ENCODE measurements around the gene MEX3A. TPM values are rescaled to one million over a fixed set of nuclear protein-coding genes. Genes with fewer than 3 reads are reported as not detected.

Gene MEX3A
- total RNA-seq, 1 experiment from 2014 or later: 68.0 TPM

DNA sequence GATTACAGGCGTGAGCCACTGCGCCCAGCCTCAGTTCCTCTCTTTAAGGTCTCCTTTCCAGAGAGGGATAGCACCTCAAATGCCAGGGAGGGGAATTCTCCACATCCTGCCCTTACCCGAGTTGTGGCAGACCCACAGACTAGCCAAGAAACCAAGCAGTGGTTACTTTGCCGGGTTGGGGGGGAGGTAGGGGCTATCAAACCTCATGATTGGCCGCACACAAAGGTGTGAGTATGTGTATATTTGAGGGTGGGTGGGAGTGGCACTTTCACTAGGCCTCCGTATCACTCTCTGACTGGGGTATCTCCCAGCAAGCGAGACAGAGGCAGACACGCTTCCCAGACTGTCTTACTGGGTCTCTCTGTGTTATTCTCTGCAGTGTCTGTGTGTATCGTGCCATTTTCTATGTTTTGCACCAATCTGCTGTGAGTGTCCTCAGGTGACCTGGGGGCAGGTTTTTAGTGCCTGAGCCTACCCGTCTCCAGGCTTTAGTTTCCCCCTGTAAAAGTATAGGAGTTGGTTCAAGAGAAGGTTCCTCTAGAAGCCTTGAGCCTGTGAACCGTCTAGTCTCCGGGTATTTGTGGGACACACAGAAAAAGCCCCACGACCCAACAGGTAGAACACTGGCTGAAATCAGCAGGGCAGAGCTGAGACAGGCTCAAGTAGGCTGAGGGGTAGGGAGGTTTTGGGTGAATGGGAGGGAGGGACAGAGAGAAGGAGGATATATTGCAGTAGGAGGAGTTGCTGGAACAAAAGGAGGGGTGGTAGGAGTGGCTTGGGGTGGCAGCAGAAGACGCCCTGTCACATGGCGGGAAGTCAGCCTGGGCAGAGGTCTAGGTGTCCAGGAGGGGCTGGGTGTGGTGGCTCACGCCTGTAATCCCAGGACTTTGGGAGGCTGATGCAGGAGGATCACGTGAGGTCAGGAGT is 42.6 kb upstream of the MEX3A start:
- Histone ChIP-seq H3K79me2 (ENCODE audit: insufficient read depth, low read length) (no peaks in the 10 kb centered on the region), H2BK20ac (ENCODE audit: low read depth, low read length, poor library complexity, severe bottlenecking) (peak overlapping the region; percentile 29), H3K23me2 (ENCODE audit: insufficient read length, low read depth, low read length, poor library complexity, severe bottlenecking) (no peaks in the 10 kb centered on the region), H4K5ac (ENCODE audit: insufficient read length, low read depth, low read length) (no peak overlapping the region), H2BK15ac (ENCODE audit: low read depth, low read length) (no peak overlapping the region), H4K8ac (replicated peaks; ENCODE audit: insufficient read length, low read depth, low read length) (no peak overlapping the region), H3K14ac (ENCODE audit: insufficient read depth, low read length) (peak overlapping the region; percentile 24), H3T11ph (ENCODE audit: low read length) (no peak overlapping the region), H4K20me1 (ENCODE audit: control insufficient read depth, insufficient read depth, insufficient read length) (no peaks in the 10 kb centered on the region), H3K27ac (ENCODE audit: insufficient read length, low read depth, low read length) (no peak overlapping the region), H3K4me1 (ENCODE audit: insufficient read depth, low read length) (peaks cover 14% of the 10 kb centered on the region), H3K23ac (ENCODE audit: insufficient read length, low read depth, low read length) (no peak overlapping the region), H3K79me1 (ENCODE audit: insufficient read depth, low read depth, low read length, poor library complexity, severe bottlenecking) (no peaks in the 10 kb centered on the region), H2BK120ac (ENCODE audit: low read depth, low read length, poor library complexity, severe bottlenecking) (no peak overlapping the region), H2AK5ac (ENCODE audit: insufficient read length, low read length) (no peak overlapping the region), H3K9ac (ENCODE audit: extremely low read depth, insufficient read length, low read length) (peak overlapping the region; percentile 4), H3K27me3 (ENCODE audit: insufficient read depth, low read length) (no peaks in the 10 kb centered on the region), H3K18ac (ENCODE audit: insufficient read length, low read depth, low read length) (peak overlapping the region; percentile 7), H2AFZ (ENCODE audit: low read length) (no peak overlapping the region), H4K91ac (ENCODE audit: insufficient read length, low read depth, low read length) (no peak overlapping the region), H3K9me3 (ENCODE audit: control insufficient read depth, low read depth, low read length) (no peaks in the 10 kb centered on the region), H2BK12ac (ENCODE audit: insufficient read length, low read depth, low read length) (no peak overlapping the region), H3K4me2 (ENCODE audit: insufficient read depth, insufficient read length, low read length) (no peak overlapping the region), H2BK5ac (ENCODE audit: insufficient read length, low read length) (no peak overlapping the region), H3K56ac (ENCODE audit: insufficient read length, low read depth, low read length) (no peak overlapping the region), H3K4ac (ENCODE audit: low read depth, low read length) (no peak overlapping the region)
- Mint-ChIP-seq H3K9me3 (no peaks in the 10 kb centered on the region), H3K36me3 (ENCODE audit: insufficient read depth in 1 of 3, low read depth in 3 of 3) (peaks cover 0 to 10% (median 5%) of the 10 kb centered on the region in 3 experiments; a peak in 4 of 7 replicates), H3K4me3 (no peak overlapping the region), H3K4me1 (peaks cover 65 to 71% of the 10 kb centered on the region in 2 experiments), H3K27me3 (ENCODE audit: low read depth) (no peaks in the 10 kb centered on the region), H3K27ac (peak overlapping the region; percentile 87 to 98 (median 93); a peak in 6 of 7 replicates)
- TF ChIP-seq, protein P1, sequence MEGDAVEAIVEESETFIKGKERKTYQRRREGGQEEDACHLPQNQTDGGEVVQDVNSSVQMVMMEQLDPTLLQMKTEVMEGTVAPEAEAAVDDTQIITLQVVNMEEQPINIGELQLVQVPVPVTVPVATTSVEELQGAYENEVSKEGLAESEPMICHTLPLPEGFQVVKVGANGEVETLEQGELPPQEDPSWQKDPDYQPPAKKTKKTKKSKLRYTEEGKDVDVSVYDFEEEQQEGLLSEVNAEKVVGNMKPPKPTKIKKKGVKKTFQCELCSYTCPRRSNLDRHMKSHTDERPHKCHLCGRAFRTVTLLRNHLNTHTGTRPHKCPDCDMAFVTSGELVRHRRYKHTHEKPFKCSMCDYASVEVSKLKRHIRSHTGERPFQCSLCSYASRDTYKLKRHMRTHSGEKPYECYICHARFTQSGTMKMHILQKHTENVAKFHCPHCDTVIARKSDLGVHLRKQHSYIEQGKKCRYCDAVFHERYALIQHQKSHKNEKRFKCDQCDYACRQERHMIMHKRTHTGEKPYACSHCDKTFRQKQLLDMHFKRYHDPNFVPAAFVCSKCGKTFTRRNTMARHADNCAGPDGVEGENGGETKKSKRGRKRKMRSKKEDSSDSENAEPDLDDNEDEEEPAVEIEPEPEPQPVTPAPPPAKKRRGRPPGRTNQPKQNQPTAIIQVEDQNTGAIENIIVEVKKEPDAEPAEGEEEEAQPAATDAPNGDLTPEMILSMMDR (conservative IDR thresholded peaks at IDR 0.05): no peak
- no CpG with 5 or more reads among the region's 17 CpGs for WGBS (ENCODE audit: extremely low coverage, insufficient read length, low lambda C conversion rate)
- peak; percentile 78 for DNase-seq

All from H9 (cell line).